Measurements from ENCODE around the gene PQBP1.
A peak's percentile ranks its signal among the peaks of the same experiment; 100 is the strongest.

Gene PQBP1

DNA sequence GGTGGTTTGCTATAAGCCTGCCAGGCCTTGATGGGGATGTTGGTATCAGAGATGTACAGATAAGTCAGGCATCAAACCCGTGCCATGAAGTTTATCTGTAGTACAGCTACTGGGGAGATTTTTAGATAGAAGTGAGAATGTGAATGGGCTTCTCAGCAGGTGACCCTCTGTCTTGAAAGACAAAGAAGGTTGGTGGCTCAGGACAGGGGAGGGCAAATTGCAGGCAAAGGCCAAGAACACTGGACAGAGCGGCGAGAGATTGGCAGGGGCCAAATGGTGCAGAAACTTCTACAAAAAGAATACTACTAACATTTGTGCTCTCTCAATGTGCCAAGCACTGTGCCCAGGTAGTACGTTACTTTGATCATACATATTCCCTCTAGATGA, 23.0 kb downstream of the PQBP1 start:
- no peak for DNase-seq (ENCODE audit: low read depth in 2 of 2)

DNA sequence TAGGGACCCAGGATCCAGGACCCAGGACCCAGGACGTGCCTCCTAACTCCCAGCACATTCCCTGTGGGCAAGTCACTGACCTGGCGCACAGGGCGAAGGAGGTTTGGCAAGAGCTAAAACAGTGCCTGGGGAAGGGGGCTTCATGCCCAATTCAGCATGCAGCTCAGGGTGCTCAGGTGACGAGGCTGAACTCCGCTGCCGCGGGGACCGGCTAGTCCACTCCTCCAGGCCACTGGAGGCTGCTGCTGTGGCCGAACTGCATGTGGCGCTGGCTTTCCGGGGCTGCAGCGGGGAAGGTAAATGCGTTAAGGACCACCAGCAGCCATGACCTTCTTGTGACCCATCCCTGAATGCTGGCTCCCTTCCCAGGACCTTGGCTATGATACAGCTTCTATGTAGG, 26.0 kb downstream of the PQBP1 start:
- no peak for DNase-seq (ENCODE audit: low read depth in 2 of 2)

GRCh38 chrX:48924270-48924669, 26.5 kb downstream of the PQBP1 start:
- DNase-seq (ENCODE audit: low read depth in 2 of 2): no peak

GRCh38 chrX:48927123-48927522, 29.4 kb downstream of the PQBP1 start:
- DNase-seq (ENCODE audit: low read depth in 2 of 2): no peak

- no peak for DNase-seq (ENCODE audit: low read depth in 2 of 2)
Measured at GRCh38 chrX:48927736-48928382, 30.1 kb downstream of the PQBP1 start.

GRCh38 chrX:48933757-48934156, 36.0 kb downstream of the PQBP1 start:
- DNase-seq (ENCODE audit: low read depth in 2 of 2): no peak

- no peak for DNase-seq (ENCODE audit: low read depth in 2 of 2)
Measured at GRCh38 chrX:48934581-48935300, 37.0 kb downstream of the PQBP1 start.

DNA sequence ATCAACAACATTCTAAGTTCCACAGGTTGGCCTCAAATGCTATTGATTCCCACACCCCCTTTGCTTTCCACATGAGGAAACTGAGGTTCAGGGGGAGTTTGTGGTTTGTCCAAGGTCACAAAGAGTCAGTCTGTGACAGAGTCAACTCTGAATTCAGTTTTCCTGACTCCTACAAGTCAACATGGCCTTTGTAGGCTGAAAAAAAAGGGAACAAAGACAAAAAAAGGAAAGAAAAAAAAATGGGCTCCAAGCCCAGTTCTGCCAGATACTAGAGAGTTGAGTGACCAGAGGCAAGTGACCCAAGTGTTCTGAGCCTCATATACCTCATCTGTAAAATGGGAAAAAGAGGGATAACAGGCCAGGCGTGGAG, 37.6 kb downstream of the PQBP1 start:
- DNase-seq (ENCODE audit: low read depth in 2 of 2): no peak

DNA sequence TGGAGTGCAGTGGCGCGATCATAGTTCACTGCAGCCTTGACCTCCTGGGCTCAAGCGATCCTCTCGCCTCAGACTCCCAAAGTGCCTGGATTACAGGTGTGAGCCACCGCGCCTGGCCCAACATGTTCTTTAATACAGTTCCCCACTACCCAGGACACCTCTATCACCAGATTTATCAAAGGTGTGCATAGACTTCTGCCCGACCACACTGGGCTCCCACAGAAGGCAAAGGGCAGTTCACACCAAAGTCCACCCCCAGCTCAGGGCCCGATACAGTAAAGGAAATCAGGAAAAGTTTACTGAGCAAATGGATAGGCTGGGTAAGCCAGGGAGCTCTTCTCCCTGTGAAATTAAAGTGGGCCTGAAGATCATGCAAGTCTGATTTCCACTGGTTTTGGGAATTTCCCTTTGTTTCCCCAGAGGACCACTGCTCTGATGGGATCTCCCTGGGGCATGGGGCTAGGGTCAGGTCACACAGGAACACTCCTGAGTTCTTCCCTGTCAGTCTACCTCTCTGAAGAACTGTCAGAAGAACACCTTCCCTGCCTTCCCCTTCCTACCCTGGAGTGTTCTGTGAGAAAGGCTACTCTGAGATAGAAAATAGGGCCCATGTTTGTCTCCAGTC, 38.8 kb downstream of the PQBP1 start:
- DNase-seq (ENCODE audit: low read depth in 2 of 2): no peak

DNA sequence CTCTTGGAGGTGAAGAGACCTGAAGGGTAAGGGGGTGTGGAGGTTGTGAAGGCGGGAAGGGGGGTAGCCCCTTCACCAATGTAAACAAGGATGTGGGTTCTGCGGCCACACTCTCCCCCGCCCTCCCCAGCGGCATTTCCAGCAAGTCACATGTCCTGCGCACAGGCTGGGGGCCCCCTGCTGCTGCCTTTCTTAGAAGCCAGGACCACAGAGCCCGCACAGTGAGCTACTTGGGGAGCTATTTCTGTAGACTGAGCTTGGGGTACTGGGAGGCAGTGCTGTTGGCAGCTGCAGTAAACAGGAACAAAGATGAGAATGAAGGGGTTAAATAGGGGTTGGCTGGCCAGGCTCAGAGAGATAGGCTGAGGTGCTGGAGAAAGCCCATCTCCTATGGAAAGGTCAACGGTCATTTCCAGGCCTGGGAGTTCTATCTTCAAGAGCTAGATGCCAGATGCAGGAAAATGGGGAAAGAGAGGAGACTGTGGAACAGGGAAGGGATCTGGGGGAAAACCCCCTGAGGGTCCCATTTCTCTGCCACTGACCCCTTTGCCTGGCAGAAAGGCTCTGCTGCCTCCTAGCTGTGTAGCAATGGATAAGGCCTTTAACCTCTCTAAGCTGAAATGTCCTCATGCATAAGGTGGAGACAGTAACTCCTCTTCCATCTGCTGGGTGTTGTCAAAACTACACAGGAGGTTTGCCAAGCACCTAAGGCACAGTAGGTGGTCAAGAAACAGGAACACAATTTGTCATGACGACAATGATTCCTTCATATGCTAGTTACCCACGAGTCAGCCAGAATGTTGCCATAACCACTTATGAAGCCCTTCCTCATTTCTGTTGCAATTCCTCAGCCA, 39.6 kb downstream of the PQBP1 start:
- peak; percentile 68 to 82 for DNase-seq (ENCODE audit: low read depth in 2 of 2)

DNA sequence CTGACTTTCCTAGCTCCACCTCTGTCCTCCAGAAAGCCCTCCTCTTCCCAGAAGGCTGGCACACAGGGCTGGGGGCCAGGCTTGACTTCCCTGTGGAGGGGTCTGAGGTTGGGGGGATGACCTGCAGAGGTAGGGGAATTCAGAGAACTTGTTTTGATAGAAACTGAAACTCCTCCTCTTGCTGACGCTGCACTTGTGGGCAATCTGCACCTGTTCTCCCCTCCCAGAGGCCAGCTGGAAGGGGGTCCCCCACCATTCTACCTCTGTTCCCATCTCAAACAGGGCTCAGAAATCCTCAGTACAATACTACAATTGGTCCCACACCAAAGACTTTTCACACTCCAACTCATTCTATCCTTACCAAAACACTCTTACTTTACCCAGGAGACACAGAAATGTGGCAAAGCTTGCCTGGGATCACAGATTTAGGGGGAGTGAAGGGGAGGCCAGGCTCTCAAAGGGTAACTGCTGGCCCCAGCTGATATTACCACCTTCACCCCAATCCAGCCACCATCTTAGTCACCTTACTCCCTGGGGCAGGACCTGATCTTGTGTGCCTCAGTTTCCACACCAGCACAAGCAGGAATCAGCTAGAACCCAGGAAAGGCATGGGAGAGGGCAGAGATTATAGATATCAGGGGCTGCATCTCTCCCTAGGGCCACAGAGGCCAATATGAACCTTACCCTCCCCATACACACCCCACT, 41.1 kb downstream of the PQBP1 start:
- peak in 1 of 2 donors; percentile 47 for DNase-seq (ENCODE audit: low read depth in 2 of 2)

- no peak for DNase-seq (ENCODE audit: low read depth in 2 of 2)
Measured at GRCh38 chrX:48939524-48940228, 41.9 kb downstream of the PQBP1 start.

DNA sequence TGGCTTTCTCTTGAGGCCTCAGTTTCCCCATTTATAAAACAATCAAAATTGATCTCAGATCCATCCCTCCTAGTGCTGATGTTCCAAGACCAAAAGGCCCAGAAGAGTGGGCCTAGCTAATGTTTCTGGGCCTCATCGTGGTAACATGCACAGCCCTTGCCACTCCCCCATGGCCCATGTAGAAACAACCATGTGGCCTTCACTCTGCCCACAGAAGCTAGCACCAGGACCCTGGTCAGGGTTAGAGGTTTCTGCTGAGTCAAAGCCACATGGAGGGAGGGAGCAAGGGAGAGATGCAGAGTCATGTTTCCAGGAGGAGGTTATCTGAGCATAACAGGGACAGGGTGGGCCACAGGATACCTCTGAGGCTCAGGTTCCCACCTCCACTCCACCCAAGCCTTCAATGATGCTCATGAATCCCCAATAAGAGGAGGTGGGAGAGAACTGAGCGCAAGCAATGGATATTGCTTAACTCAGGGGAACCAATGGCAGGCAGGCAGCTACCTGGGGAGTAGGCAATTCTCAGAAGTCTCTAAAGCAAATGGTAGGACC, 42.8 kb downstream of the PQBP1 start:
- DNase-seq (ENCODE audit: low read depth in 2 of 2): no peak

GRCh38 chrX:48942895-48943294, 45.2 kb downstream of the PQBP1 start:
- DNase-seq (ENCODE audit: low read depth in 2 of 2): no peak

GRCh38 chrX:48945517-48946348, 48.0 kb downstream of the PQBP1 start:
- DNase-seq (ENCODE audit: low read depth in 2 of 2): peak; percentile 31 to 39

GRCh38 chrX:48948589-48948988, 50.9 kb downstream of the PQBP1 start:
- DNase-seq (ENCODE audit: low read depth in 2 of 2): no peak
